BLaER1 (cell line): Measurements from ENCODE around the gene EPHB3.

Source experiments
- H3K27ac ChIP-seq: shearing (Covaris generic); formaldehyde crosslinking; 2 replicates; pipeline ENCODE4 v1.8.1; 2022
- H3K27me3 ChIP-seq: shearing (Covaris generic); formaldehyde crosslinking; 2 replicates; pipeline ENCODE4 v1.8.1; 2022
- H3K36me3 ChIP-seq: shearing (Covaris generic); formaldehyde crosslinking; 2 replicates; pipeline ENCODE4 v1.8.1; 2022
- H3K4me1 ChIP-seq: shearing (Covaris generic); formaldehyde crosslinking; 2 replicates; pipeline ENCODE4 v1.8.1; 2022
- H3K4me2 ChIP-seq: shearing (Covaris generic); formaldehyde crosslinking; 2 replicates; pipeline ENCODE4 v1.8.1; 2022
- H3K4me3 ChIP-seq: shearing (Covaris generic); formaldehyde crosslinking; 2 replicates; pipeline ENCODE4 v1.8.1; 2022
- H3K9ac ChIP-seq: shearing (Covaris generic); formaldehyde crosslinking; 2 replicates; pipeline ENCODE4 v1.8.1; 2022
- H3K9me3 ChIP-seq: shearing (Covaris generic); formaldehyde crosslinking; 2 replicates; pipeline ENCODE4 v1.8.1; 2022
- H4K20me1 ChIP-seq: shearing (Covaris generic); formaldehyde crosslinking; 2 replicates; pipeline ENCODE4 v1.8.1; 2022
- Cebpa-rat ChIP-seq: shearing (Covaris generic); IDR thresholded peaks from 2 replicates; pipeline ENCODE4 v1.8.1; 2022

Gene EPHB3

GRCh38 chr3:184561061-184561912 is at the start of gene EPHB3:
Gene EPHB3, plus strand, starts transcription at chr3:184561785. Its CDS starts 451 bp downstream, at chr3:184562236.
- Histone ChIP-seq H3K27me3 (peaks cover 55% of the 10 kb centered on the region), H4K20me1 (peaks cover 44% of the 10 kb centered on the region), H3K36me3 (no peaks in the 10 kb centered on the region), H3K4me3 (peak within 1 kb of the TSS; percentile 71), H3K9me3 (no peaks in the 10 kb centered on the region), H3K27ac (no peak within 1 kb of the TSS), H3K9ac (peak within 1 kb of the TSS; percentile 52; the same call in 1 of the 2 replicates), H3K4me1 (peaks cover 17% of the 10 kb centered on the region), H3K4me2 (peak within 1 kb of the TSS; percentile 99)
- no peak for TF ChIP-seq Cebpa-rat

GRCh38 chr3:184512621-184513020 is 49.0 kb upstream of the EPHB3 start:
- Histone ChIP-seq H3K9me3 (peaks cover 4% of the 10 kb centered on the region; the same call in 1 of the 2 replicates), H3K27ac (no peak overlapping the region), H3K9ac (no peak overlapping the region), H3K4me2 (no peak overlapping the region), H3K4me3 (no peak overlapping the region), H4K20me1 (no peaks in the 10 kb centered on the region), H3K27me3 (peaks cover 36% of the 10 kb centered on the region), H3K4me1 (peaks cover 32% of the 10 kb centered on the region), H3K36me3 (no peaks in the 10 kb centered on the region)
- TF ChIP-seq Cebpa-rat = no peak

GRCh38 chr3:184513276-184514170 is 48.1 kb upstream of the EPHB3 start:
- Histone ChIP-seq H3K9me3 (peaks cover 4% of the 10 kb centered on the region; the same call in 1 of the 2 replicates), H3K4me2 (peak overlapping the region; percentile 84), H3K36me3 (no peaks in the 10 kb centered on the region), H4K20me1 (no peaks in the 10 kb centered on the region), H3K4me1 (peaks cover 23% of the 10 kb centered on the region), H3K4me3 (peak overlapping the region; percentile 57), H3K27me3 (peaks cover 36% of the 10 kb centered on the region), H3K27ac (no peak overlapping the region), H3K9ac (no peak overlapping the region)
- TF ChIP-seq Cebpa-rat = no peak

GRCh38 chr3:184514171-184514490 is 47.5 kb upstream of the EPHB3 start:
- Histone ChIP-seq H3K4me3 (peak overlapping the region; percentile 57), H3K9ac (no peak overlapping the region), H3K4me2 (peak overlapping the region; percentile 84), H4K20me1 (no peaks in the 10 kb centered on the region), H3K27ac (no peak overlapping the region), H3K9me3 (peaks cover 4% of the 10 kb centered on the region; the same call in 1 of the 2 replicates), H3K27me3 (peaks cover 36% of the 10 kb centered on the region), H3K36me3 (no peaks in the 10 kb centered on the region), H3K4me1 (peaks cover 17% of the 10 kb centered on the region)
- no peak for TF ChIP-seq Cebpa-rat

GRCh38 chr3:184523825-184524615 is 37.6 kb upstream of the EPHB3 start:
- no peak overlapping the region for H3K9ac ChIP-seq
- no peak overlapping the region for H3K4me3 ChIP-seq
- no peaks in the 10 kb centered on the region for H4K20me1 ChIP-seq
- H3K9me3 ChIP-seq = no peaks in the 10 kb centered on the region
- H3K4me2 ChIP-seq = 0 out of 2 replicates have a peak overlapping the region, but pooled peaks have one; percentile 97
- peaks cover 21% of the 10 kb centered on the region for H3K4me1 ChIP-seq
- no peak for TF ChIP-seq Cebpa-rat
- no peaks in the 10 kb centered on the region for H3K36me3 ChIP-seq
- peaks cover 45% of the 10 kb centered on the region for H3K27me3 ChIP-seq
- no peak overlapping the region for H3K27ac ChIP-seq

GRCh38 chr3:184524981-184525336 is 36.6 kb upstream of the EPHB3 start:
- H4K20me1 ChIP-seq = no peaks in the 10 kb centered on the region
- peak overlapping the region; percentile 47; the same call in 1 of the 2 replicates for H3K27ac ChIP-seq
- peak overlapping the region; percentile 69 for H3K9ac ChIP-seq
- peaks cover 45% of the 10 kb centered on the region for H3K27me3 ChIP-seq
- TF ChIP-seq Cebpa-rat = no peak
- H3K4me2 ChIP-seq = peak overlapping the region; percentile 97
- peak overlapping the region; percentile 77 for H3K4me3 ChIP-seq
- H3K36me3 ChIP-seq = no peaks in the 10 kb centered on the region
- H3K9me3 ChIP-seq = no peaks in the 10 kb centered on the region
- peaks cover 21% of the 10 kb centered on the region for H3K4me1 ChIP-seq

GRCh38 chr3:184525337-184526087 is 36.1 kb upstream of the EPHB3 start:
- peak overlapping the region; percentile 69 for H3K9ac ChIP-seq
- H3K9me3 ChIP-seq = no peaks in the 10 kb centered on the region
- H3K4me2 ChIP-seq = peak overlapping the region; percentile 97
- peak overlapping the region; percentile 77 for H3K4me3 ChIP-seq
- peaks cover 21% of the 10 kb centered on the region for H3K4me1 ChIP-seq
- H4K20me1 ChIP-seq = no peaks in the 10 kb centered on the region
- H3K27ac ChIP-seq = peak overlapping the region; percentile 47; the same call in 1 of the 2 replicates
- no peaks in the 10 kb centered on the region for H3K36me3 ChIP-seq
- H3K27me3 ChIP-seq = peaks cover 45% of the 10 kb centered on the region
- TF ChIP-seq Cebpa-rat = no peak

- H3K27me3 ChIP-seq = peaks cover 45% of the 10 kb centered on the region
- no peaks in the 10 kb centered on the region for H3K36me3 ChIP-seq
- H3K4me3 ChIP-seq = peak overlapping the region; percentile 77
- no peak overlapping the region for H3K27ac ChIP-seq
- no peaks in the 10 kb centered on the region for H3K9me3 ChIP-seq
- H3K4me1 ChIP-seq = peaks cover 21% of the 10 kb centered on the region
- H3K4me2 ChIP-seq = peak overlapping the region; percentile 97
- H4K20me1 ChIP-seq = no peaks in the 10 kb centered on the region
- no peak for TF ChIP-seq Cebpa-rat
- peak overlapping the region; percentile 69; the same call in 1 of the 2 replicates for H3K9ac ChIP-seq
Observed at GRCh38 chr3:184526088-184526433, 35.5 kb upstream of the EPHB3 start.
